ENCODE data around the gene HOXD8.

- TF ChIP-seq, protein P1, sequence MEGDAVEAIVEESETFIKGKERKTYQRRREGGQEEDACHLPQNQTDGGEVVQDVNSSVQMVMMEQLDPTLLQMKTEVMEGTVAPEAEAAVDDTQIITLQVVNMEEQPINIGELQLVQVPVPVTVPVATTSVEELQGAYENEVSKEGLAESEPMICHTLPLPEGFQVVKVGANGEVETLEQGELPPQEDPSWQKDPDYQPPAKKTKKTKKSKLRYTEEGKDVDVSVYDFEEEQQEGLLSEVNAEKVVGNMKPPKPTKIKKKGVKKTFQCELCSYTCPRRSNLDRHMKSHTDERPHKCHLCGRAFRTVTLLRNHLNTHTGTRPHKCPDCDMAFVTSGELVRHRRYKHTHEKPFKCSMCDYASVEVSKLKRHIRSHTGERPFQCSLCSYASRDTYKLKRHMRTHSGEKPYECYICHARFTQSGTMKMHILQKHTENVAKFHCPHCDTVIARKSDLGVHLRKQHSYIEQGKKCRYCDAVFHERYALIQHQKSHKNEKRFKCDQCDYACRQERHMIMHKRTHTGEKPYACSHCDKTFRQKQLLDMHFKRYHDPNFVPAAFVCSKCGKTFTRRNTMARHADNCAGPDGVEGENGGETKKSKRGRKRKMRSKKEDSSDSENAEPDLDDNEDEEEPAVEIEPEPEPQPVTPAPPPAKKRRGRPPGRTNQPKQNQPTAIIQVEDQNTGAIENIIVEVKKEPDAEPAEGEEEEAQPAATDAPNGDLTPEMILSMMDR (IDR thresholded peaks at IDR 0.05): no peak
- TF ChIP-seq POLR2A (IDR thresholded peaks at IDR 0.05): no peak
These were observed 28.1 kb downstream of the HOXD8 start for GRCh38 chr2:176157499-176158185.

Data from lower leg skin (tissue), 3 donors.